Sigmoid colon (tissue), 4 donors: ENCODE data around the gene IL23A.

ENCODE experiments used
- EP300 ChIP-seq, 4 donors: sonication (generic); formaldehyde crosslinking; IDR thresholded peaks; one replicate each; pipeline ENCODE4 v1.6.1; 2017; ENCODE audit warnings: antibody characterized with exemption in 4 of 4
- POLR2A ChIP-seq, 2 donors: fragments of 450-650 bp; IDR thresholded peaks; one replicate each; pipeline ENCODE4 v1.6.1; 2016; ENCODE audit warnings: antibody characterized with exemption in 2 of 2, mild to moderate bottlenecking in 2 of 2, moderate library complexity in 2 of 2
- POLR2AphosphoS5 ChIP-seq, 4 donors: sonication (generic); formaldehyde crosslinking; IDR thresholded peaks; one replicate each; pipeline ENCODE4 v1.6.1; 2017; ENCODE audit warnings: antibody characterized with exemption in 4 of 4
- TF ChIP-seq, protein P1 (sequence below), 4 experiments: fragments of 450-650 bp in 3 of 4; fragments of 200-600 bp in 1 of 4; IDR thresholded peaks; one replicate each; pipeline ENCODE4 v1.5.1; 2016 to 2019; ENCODE audit warnings: antibody characterized with exemption in 4 of 4, mild to moderate bottlenecking in 3 of 4, moderate library complexity in 2 of 4

DNA sequence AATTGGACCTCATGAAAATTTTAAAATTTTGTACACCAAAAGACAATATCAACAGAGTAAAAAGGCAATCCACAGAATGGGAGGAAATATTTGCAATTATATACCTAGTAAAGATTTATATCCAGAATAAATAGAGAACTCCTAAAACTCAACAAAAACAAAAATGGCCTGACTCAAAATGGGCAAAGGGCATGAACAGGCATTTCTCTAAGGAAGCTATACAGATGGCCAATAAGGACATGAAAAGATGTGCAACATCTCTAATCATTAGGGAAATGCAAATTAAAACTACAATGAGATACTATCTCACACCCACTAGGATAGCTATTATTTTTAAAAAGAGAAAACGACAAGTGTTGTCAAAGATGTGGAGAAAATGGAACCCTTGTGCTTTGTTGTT is 34.8 kb downstream of the IL23A start:
- TF ChIP-seq, protein P1, sequence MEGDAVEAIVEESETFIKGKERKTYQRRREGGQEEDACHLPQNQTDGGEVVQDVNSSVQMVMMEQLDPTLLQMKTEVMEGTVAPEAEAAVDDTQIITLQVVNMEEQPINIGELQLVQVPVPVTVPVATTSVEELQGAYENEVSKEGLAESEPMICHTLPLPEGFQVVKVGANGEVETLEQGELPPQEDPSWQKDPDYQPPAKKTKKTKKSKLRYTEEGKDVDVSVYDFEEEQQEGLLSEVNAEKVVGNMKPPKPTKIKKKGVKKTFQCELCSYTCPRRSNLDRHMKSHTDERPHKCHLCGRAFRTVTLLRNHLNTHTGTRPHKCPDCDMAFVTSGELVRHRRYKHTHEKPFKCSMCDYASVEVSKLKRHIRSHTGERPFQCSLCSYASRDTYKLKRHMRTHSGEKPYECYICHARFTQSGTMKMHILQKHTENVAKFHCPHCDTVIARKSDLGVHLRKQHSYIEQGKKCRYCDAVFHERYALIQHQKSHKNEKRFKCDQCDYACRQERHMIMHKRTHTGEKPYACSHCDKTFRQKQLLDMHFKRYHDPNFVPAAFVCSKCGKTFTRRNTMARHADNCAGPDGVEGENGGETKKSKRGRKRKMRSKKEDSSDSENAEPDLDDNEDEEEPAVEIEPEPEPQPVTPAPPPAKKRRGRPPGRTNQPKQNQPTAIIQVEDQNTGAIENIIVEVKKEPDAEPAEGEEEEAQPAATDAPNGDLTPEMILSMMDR (IDR thresholded peaks at IDR 0.05), result no peak
- TF ChIP-seq EP300 (IDR thresholded peaks at IDR 0.05) (no peak), POLR2A (IDR thresholded peaks at IDR 0.05) (no peak), POLR2AphosphoS5 (IDR thresholded peaks at IDR 0.05) (no peak)
